MV-4-11 (cell line): ENCODE data around the gene ACSS1.
A peak's percentile ranks its signal among the peaks of the same experiment; 100 is the strongest.

Experiments
- DNase-seq: peaks from one replicate; lab custom pipeline; 2025; lab: John Stamatoyannopoulos, UW

Gene ACSS1

DNA sequence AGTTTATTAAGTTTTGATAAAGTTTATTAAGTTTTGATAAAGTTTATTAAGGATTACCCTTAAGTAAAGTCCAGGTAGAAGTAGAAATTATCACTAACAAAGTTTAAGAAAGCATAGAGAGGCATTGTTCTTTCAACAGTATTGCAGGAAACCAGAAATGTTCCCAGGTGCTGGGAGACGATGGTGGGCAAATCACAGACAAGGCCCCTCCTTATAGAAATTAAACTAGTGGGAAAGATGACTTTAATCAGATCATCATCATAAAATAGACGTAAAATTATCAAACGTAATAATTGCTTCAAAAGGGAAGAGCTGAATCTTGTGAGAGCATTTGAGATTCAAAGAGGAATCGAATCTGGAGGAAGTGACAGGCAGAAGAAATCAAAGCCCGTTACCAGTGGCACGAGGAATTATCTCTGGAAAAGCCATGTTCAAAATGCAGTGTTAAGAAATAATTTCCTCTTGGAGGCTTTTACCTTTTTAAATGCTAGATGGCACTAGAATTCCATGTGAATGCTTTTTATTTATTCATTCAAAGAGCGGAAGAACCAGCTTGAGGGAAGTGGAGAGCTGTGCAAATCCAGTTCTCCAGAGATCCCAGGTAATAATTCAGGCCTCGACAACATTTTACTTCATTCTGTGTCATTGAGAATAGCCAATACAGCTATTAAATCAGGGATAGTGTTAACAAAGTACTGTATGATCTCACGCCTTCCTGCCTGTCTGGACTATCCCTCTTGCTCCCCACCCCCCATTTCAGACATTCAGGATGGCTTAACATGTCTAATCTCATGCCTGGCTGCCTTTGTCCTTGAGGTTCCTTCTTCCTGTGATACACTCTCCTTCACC, 64.4 kb downstream of the ACSS1 start:
- peak; percentile 45 for DNase-seq

GRCh38 chr20:24992487-24993205, 65.3 kb downstream of the ACSS1 start, which contains the start of gene APMAP:
Gene APMAP (minus strand): TSS chr20:24992751. CDS start chr20:24992688, 63 bp downstream.
- peak; percentile 84 for DNase-seq

GRCh38 chr20:24991897-24992486, 65.9 kb downstream of the ACSS1 start:
- DNase-seq, result no peak

GRCh38 chr20:24990810-24991252, 67.1 kb downstream of the ACSS1 start:
- DNase-seq, result no peak

GRCh38 chr20:24989162-24989561, 68.8 kb downstream of the ACSS1 start:
- no peak for DNase-seq

GRCh38 chr20:24987873-24988835, 69.8 kb downstream of the ACSS1 start:
- no peak for DNase-seq

GRCh38 chr20:24987244-24987643, 70.7 kb downstream of the ACSS1 start:
- DNase-seq, result no peak

DNA sequence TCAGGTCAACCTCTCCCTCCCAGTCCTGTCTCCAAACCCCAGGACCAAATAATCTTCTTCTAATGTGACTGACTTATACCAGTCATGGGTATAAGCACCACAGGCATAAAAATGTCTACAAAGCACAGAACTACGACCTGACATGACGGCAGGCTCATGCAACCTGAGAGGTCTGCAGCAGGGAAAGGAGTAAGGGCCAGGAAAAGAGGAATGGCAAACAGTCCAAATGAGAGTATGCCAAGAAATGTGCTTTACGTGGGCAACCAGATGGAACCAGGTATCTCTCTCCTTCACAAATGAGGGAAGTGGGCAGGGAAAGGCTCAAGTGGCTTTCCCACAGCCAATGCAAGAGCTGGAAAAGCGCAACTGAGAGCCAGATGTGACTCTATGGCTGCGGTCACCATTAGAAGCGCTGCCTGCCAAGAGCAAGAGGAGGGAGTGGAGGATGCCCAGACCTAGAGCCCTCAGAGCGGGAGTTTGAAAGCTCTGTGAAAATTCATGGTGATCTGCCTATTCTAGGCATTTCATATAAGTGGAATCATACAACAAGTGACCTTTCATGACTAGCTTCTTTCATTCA, 71.4 kb downstream of the ACSS1 start:
- no peak for DNase-seq

GRCh38 chr20:24985802-24986201, 72.1 kb downstream of the ACSS1 start:
- no peak for DNase-seq

GRCh38 chr20:24984961-24985640, 72.8 kb downstream of the ACSS1 start:
- peak; percentile 39 for DNase-seq

GRCh38 chr20:24983896-24984295, 74.0 kb downstream of the ACSS1 start:
- DNase-seq, result no peak

- peak; percentile 72 for DNase-seq
Measured at GRCh38 chr20:24981790-24982189, 76.1 kb downstream of the ACSS1 start.

- no peak for DNase-seq
Measured at GRCh38 chr20:24981282-24981681, 76.7 kb downstream of the ACSS1 start.

DNA sequence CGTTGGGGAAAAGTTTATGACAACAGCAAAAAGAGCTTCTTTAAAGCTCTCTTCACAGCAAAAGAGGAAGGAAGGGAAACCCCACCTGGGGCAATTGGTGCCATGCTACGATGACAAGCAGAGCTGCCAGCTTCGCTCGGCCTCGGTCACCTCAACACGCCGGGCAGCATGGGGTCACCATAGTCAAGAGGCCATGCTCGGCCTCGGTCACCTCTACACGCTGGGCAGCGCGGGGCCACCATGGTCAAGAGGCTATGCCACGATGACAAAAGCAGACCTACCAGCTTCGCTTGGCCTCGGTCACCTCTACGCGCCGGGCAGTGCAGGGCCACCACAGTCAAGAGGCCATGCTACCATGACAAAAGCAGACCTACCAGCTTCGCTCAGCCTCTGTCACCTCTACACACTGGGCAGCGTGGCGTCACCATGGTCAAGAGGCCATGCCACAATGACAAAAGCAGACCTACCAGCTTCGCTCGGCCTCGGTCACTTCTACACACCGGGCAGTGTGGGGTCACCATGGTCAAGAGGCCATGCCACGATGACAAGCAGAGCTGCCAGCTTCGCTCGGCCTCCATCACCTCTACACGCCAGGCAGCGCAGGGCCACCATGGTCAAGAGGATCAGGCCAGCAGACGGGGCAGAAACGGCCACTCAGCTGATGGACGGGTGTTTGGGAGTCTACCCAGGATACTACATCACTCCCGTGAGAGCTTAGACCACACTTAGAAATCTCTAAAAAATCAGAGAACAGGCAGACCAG, 77.5 kb downstream of the ACSS1 start:
- DNase-seq, result no peak

DNA sequence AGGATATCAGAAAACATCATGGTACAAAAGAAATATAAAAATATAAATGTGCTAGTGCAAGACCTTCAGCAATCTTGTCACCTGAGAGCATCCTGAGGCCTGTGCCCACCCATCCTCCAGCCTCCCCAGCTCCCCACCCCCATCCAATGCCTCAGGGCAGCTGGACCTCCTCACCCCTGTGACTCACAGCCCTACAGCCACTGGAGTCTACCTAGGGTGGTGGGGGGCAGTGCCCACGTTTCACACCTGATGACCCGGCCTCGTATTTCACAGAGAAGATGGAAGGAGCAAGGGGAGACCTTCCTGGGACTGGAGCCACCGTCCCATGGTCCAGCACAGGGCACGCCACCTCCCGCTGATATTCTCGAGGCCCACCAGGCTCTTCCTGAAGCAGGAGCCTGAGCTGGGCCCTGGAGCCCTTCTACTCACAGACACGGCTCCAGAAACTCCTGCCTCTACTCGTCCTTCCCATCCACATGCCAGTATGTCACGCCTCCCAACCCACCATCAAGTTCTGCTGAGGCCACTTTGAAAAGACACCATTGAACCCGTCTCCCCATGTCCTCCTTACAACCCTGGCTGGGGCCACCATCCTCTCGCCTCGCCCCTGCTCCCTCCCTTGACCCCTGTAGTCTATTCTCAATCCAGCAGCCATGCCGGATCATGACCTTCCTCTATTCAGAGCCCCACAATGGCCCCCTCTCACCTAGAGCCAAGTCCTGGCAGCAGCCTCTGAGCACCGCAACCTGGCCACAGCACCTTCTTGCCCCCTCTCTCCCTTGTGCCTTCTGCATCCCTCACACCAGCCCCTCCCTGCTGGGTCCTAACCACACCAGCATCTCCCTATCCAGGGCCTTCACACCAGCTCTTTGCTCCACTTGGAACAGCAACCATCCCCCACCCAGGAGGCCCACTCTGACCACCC, 78.6 kb downstream of the ACSS1 start:
- DNase-seq, result no peak

DNA sequence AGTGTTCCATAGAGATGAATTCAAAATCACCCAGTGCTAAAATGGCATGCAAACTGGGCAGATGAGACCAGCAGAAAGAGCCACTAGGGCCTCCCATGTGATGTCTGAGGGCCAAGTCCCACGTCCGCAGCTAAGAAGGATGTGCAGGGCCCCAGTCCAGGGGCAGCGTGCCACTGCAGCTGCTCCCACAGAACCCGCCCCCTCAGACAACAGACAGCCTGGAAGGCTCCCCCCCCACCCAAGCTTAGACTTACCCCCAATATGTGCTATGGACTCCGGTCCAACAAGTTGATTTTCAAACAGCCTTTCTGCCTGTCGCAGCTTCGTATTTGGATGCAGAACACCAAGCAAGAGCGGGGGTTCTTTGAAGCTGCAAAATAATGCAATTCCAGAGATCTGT, 79.4 kb downstream of the ACSS1 start:
- DNase-seq, result no peak

- DNase-seq, result no peak
Measured at GRCh38 chr20:24977797-24978196, 80.1 kb downstream of the ACSS1 start.

GRCh38 chr20:24977336-24977735, 80.6 kb downstream of the ACSS1 start:
- no peak for DNase-seq

DNA sequence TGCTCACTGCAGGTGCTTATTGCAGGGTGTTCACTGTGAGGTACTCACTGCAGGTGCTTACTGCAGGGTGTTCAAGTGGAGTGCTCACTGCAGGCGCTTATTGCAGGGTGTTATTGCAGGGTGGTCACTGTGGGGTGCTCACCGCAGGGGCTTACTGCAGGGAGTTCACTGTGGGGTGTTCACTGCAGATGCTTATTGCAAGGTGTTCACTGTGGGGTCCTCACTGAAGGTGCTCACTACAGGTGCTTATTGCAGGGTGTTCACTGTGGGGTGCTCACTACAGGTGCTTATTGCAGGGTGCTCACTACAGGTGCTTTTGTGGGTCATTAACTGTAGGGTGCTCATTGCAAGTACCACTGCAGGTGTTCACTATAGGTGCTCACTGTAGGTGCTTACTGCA, 85.6 kb downstream of the ACSS1 start:
- DNase-seq, result no peak
